Hematopoietic multipotent progenitor cell treated with erythropoietin and hydrocortisone succinate and interleukin-3 and kit ligand, for 15 days (in vitro differentiated cells): Measurements from ENCODE around the gene GRPEL1.

Source experiments
- DNase-seq: peaks from one replicate; pipeline ENCODE4 v3.0.0-alpha.2; 2015; ENCODE audit warnings: low spot score

GRPEL1 gene

GRCh38 chr4:7066006-7066405 lies 1.9 kb downstream of the GRPEL1 start:
- no peak for DNase-seq

- no peak for DNase-seq
These were observed 4.5 kb downstream of the GRPEL1 start for GRCh38 chr4:7063362-7063761.

- DNase-seq: no peak
These were observed 5.0 kb downstream of the GRPEL1 start for GRCh38 chr4:7062816-7063215.

GRCh38 chr4:7061815-7062214 lies 6.0 kb downstream of the GRPEL1 start:
- no peak for DNase-seq

- DNase-seq: no peak
These were observed 7.3 kb downstream of the GRPEL1 start for GRCh38 chr4:7060346-7061150.

GRCh38 chr4:7059662-7060061 lies 8.2 kb downstream of the GRPEL1 start:
- no peak for DNase-seq

GRCh38 chr4:7058792-7059191 lies 9.1 kb downstream of the GRPEL1 start:
- DNase-seq: no peak

- no peak for DNase-seq
These were observed 11.9 kb downstream of the GRPEL1 start for GRCh38 chr4:7055990-7056325.

GRCh38 chr4:7055111-7055989 lies 12.5 kb downstream of the GRPEL1 start:
- no peak for DNase-seq

GRCh38 chr4:7054106-7054880 lies 13.6 kb downstream of the GRPEL1 start:
- no peak for DNase-seq

- DNase-seq: peak; percentile 87
These were observed 14.7 kb downstream of the GRPEL1 start for GRCh38 chr4:7052923-7053715.

- no peak for DNase-seq
These were observed 15.6 kb downstream of the GRPEL1 start for GRCh38 chr4:7052313-7052712.

GRCh38 chr4:7051905-7052304 lies 16.0 kb downstream of the GRPEL1 start:
- no peak for DNase-seq

GRCh38 chr4:7051144-7051495 lies 16.7 kb downstream of the GRPEL1 start:
- DNase-seq: no peak

- no peak for DNase-seq
These were observed 17.3 kb downstream of the GRPEL1 start for GRCh38 chr4:7050481-7051143.

- no peak for DNase-seq
These were observed 18.1 kb downstream of the GRPEL1 start for GRCh38 chr4:7049739-7050138.

GRCh38 chr4:7049295-7049694 lies 18.6 kb downstream of the GRPEL1 start:
- no peak for DNase-seq

GRCh38 chr4:7048642-7049041 lies 19.2 kb downstream of the GRPEL1 start:
- DNase-seq: no peak

- no peak for DNase-seq
These were observed 20.9 kb downstream of the GRPEL1 start for GRCh38 chr4:7046971-7047370.

- no peak for DNase-seq
These were observed 21.6 kb downstream of the GRPEL1 start for GRCh38 chr4:7045961-7046921.
